Measurements from ENCODE around the gene OXA1L. TPM values are rescaled to one million over a fixed set of nuclear protein-coding genes. Genes with fewer than 3 reads are reported as not detected.

OXA1L gene
- total RNA-seq, 1 donor from 2014 or later = 115 TPM

DNA sequence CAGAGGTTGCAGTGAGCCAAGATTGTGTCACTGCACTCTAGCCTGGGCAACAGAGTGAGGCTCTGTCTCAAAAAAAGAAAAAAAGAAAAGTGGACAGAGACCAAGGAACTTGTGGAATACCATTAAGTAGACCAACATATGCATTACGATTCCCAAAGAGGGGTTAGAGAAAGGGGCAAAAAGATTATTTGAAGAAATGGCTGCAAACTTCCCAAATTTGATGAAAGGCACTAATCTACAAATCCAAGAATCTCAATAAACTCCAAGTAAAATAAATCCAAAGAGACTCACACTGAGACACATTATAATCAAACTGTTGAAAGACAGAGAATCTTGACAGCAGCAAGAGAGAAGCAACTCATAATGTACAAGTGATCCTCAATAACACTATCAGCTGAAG lies 4.8 kb upstream of the OXA1L start:
- Mint-ChIP-seq H3K27me3 (ENCODE audit: low read depth) (no peaks in the 10 kb centered on the region), H3K27ac (no peak overlapping the region), H3K4me1 (peaks cover 13% of the 10 kb centered on the region), H3K4me3 (no peak overlapping the region), H3K9me3 (peaks cover 33% of the 10 kb centered on the region), H3K36me3 (peaks cover 32% of the 10 kb centered on the region)
- no peak for DNase-seq (ENCODE audit: low spot score in 2 of 2, unreplicated experiment in 2 of 2)
- TF ChIP-seq CTCF (IDR thresholded peaks at IDR 0.05; ENCODE audit: unreplicated experiment) = no peak

GRCh38 chr14:22764382-22764781 lies 2.1 kb upstream of the OXA1L start:
- no peak for TF ChIP-seq CTCF (IDR thresholded peaks at IDR 0.05; ENCODE audit: unreplicated experiment)
- peaks cover 34% of the 10 kb centered on the region for H3K36me3 Mint-ChIP-seq
- no peak for DNase-seq (ENCODE audit: low spot score in 2 of 2, unreplicated experiment in 2 of 2)
- H3K9me3 Mint-ChIP-seq = peaks cover 33% of the 10 kb centered on the region
- peaks cover 26% of the 10 kb centered on the region for H3K4me1 Mint-ChIP-seq
- no peak overlapping the region for H3K27ac Mint-ChIP-seq
- H3K4me3 Mint-ChIP-seq = no peak overlapping the region
- H3K27me3 Mint-ChIP-seq (ENCODE audit: low read depth) = no peaks in the 10 kb centered on the region

DNA sequence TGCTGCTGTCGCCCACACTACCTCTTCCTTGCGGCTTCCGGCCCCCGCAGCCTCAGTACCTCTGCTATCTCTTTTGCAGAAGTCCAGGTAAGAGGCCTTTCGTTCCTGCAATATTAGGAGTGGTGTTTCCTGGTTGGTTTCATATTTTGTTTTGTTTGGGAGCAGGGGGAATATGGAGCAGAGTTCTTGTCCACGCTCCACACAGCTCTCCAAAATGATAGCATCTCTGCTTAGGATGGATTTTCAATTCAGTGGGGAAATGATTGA lies 768 bp downstream of the OXA1L start:
- Mint-ChIP-seq H3K4me1 (peaks cover 26% of the 10 kb centered on the region), H3K4me3 (peak overlapping the region; percentile 91), H3K9me3 (peaks cover 13% of the 10 kb centered on the region), H3K27ac (peak overlapping the region; percentile 98), H3K27me3 (ENCODE audit: low read depth) (no peaks in the 10 kb centered on the region), H3K36me3 (peaks cover 41% of the 10 kb centered on the region)
- TF ChIP-seq CTCF (IDR thresholded peaks at IDR 0.05; ENCODE audit: unreplicated experiment) = no peak
- DNase-seq (ENCODE audit: low spot score in 2 of 2, unreplicated experiment in 2 of 2) = no peak

- H3K27ac Mint-ChIP-seq = no peak overlapping the region
- no peaks in the 10 kb centered on the region for H3K9me3 Mint-ChIP-seq
- H3K36me3 Mint-ChIP-seq = peaks cover 33% of the 10 kb centered on the region
- H3K4me3 Mint-ChIP-seq = no peak overlapping the region
- no peak for TF ChIP-seq CTCF (IDR thresholded peaks at IDR 0.05; ENCODE audit: unreplicated experiment)
- H3K4me1 Mint-ChIP-seq = peaks cover 26% of the 10 kb centered on the region
- no peak for DNase-seq (ENCODE audit: low spot score in 2 of 2, unreplicated experiment in 2 of 2)
- H3K27me3 Mint-ChIP-seq (ENCODE audit: low read depth) = no peaks in the 10 kb centered on the region
These were observed 2.5 kb downstream of the OXA1L start for GRCh38 chr14:22768947-22769346.

- Mint-ChIP-seq H3K9me3 (no peaks in the 10 kb centered on the region), H3K4me3 (no peak overlapping the region), H3K27me3 (ENCODE audit: low read depth) (no peaks in the 10 kb centered on the region), H3K4me1 (peaks cover 26% of the 10 kb centered on the region), H3K27ac (no peak overlapping the region), H3K36me3 (peaks cover 33% of the 10 kb centered on the region)
- no peak for DNase-seq (ENCODE audit: low spot score in 2 of 2, unreplicated experiment in 2 of 2)
- no peak for TF ChIP-seq CTCF (IDR thresholded peaks at IDR 0.05; ENCODE audit: unreplicated experiment)
These were observed 2.9 kb downstream of the OXA1L start for GRCh38 chr14:22769369-22769768.

DNA sequence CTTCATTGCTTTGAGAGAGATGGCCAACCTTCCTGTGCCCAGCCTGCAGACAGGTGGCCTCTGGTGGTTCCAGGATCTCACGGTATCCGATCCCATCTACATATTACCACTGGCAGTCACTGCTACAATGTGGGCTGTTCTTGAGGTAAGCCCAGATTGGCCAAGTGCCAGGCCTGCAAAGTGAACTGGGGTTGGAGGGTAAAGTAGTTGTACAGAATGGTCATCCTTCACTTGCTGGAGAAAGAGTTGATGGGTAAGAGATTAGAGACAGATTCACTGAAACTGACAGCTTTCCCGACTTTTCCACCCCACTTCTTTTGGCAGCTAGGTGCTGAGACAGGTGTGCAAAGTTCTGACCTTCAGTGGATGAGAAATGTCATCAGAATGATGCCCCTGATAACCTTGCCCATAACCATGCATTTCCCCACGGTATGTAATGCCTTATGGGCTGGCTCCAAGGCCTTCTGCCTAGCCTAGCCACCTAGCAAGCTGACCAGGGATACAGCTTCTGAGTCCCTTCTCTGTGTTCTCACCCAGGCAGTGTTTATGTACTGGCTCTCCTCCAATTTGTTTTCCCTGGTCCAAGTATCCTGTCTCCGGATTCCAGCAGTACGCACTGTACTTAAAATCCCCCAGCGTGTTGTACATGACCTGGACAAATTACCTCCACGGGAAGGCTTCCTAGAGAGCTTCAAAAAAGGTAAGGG lies 4.1 kb downstream of the OXA1L start:
- no peaks in the 10 kb centered on the region for H3K27me3 Mint-ChIP-seq (ENCODE audit: low read depth)
- peaks cover 30% of the 10 kb centered on the region for H3K36me3 Mint-ChIP-seq
- H3K9me3 Mint-ChIP-seq = no peaks in the 10 kb centered on the region
- no peak for TF ChIP-seq CTCF (IDR thresholded peaks at IDR 0.05; ENCODE audit: unreplicated experiment)
- peaks cover 20% of the 10 kb centered on the region for H3K4me1 Mint-ChIP-seq
- DNase-seq (ENCODE audit: low spot score in 2 of 2, unreplicated experiment in 2 of 2) = no peak
- no peak overlapping the region for H3K27ac Mint-ChIP-seq
- no peak overlapping the region for H3K4me3 Mint-ChIP-seq
